ENCODE measurements around the gene MME.

- no peak for TF ChIP-seq CTCF (IDR thresholded peaks at IDR 0.05)
- no peak for TF ChIP-seq POLR2A (IDR thresholded peaks at IDR 0.05)
These were observed 150.3 kb downstream of the MME start for GRCh38 chr3:155230382-155230781.
